K562 (cell line): ENCODE measurements around the gene LRRC8E. TPM values are rescaled to one million over a fixed set of nuclear protein-coding genes. Genes with fewer than 3 reads are reported as not detected.
A peak's percentile ranks its signal among the peaks of the same experiment; 100 is the strongest.

Experiments used
- ASH1L ChIP-seq: fragments of 450-650 bp; IDR thresholded peaks from 2 replicates; pipeline ENCODE4 v1.6.1; 2018; ENCODE audit warnings: borderline replicate concordance, mild to moderate bottlenecking, low read depth; ENCODE audit not compliant: partially characterized antibody
- ATF7 ChIP-seq: fragments of 450-650 bp; IDR thresholded peaks from 2 replicates; pipeline ENCODE4 v1.7.1; 2014; ENCODE audit warnings: mild to moderate bottlenecking, moderate library complexity
- CTCFL ChIP-seq: IDR thresholded peaks from 2 replicates; pipeline ENCODE4 v1.6.1; 2011; ENCODE audit warnings: borderline replicate concordance, low read depth, mild to moderate bottlenecking, moderate library complexity, low read length; ENCODE audit not compliant: insufficient read depth, poor library complexity, severe bottlenecking
- ETV5 ChIP-seq: sonication (generic); formaldehyde crosslinking; IDR thresholded peaks from 2 replicates; pipeline ENCODE4 v1.4.0; 2020; ENCODE audit warnings: low read depth, mild to moderate bottlenecking, missing genetic modification reagents
- POLR2AphosphoS5 ChIP-seq: IDR thresholded peaks from 2 replicates; pipeline ENCODE4 v1.6.1; 2011; ENCODE audit warnings: mild to moderate bottlenecking, low read depth, low read length, moderate library complexity; ENCODE audit not compliant: control insufficient read depth, insufficient read depth
- SMARCA4 ChIP-seq: fragments of 450-650 bp; IDR thresholded peaks from 2 replicates; pipeline ENCODE4 v1.6.1; 2016
- SRSF3 ChIP-seq: fragments of 200-400 bp; formaldehyde crosslinking; IDR thresholded peaks from 2 replicates; pipeline ENCODE4 v1.6.1; 2016; ENCODE audit warnings: mild to moderate bottlenecking, low read length, moderate library complexity; ENCODE audit not compliant: insufficient read depth
- THAP12 ChIP-seq: fragments of 250-450 bp; sonication (Bioruptor Pico); IDR thresholded peaks from 2 replicates; pipeline ENCODE4 v1.9.0; 2021; ENCODE audit warnings: mild to moderate bottlenecking, inconsistent platforms
- TRIM28 ChIP-seq: fragments of 450-650 bp; IDR thresholded peaks from 2 replicates; pipeline ENCODE4 v1.6.1; 2017
- ZBTB40 ChIP-seq, 2 experiments: fragments of 450-650 bp in 1 of 2; sonication (generic) in 1 of 2; formaldehyde crosslinking in 1 of 2; IDR thresholded peaks; 2 replicates each; pipeline versions ENCODE4 v1.7.1 to v1.9.0; 2016 to 2022; ENCODE audit warnings: inconsistent platforms in 1 of 2, mild to moderate bottlenecking in 1 of 2, missing genetic modification reagents in 1 of 2
- ZKSCAN8 ChIP-seq: fragments of 200-800 bp; sonication (Bioruptor generic); IDR thresholded peaks from 2 replicates; pipeline ENCODE4 v1.6.1; 2016; ENCODE audit warnings: missing genetic modification characterization, missing compliant biosample characterization
- ZSCAN29 ChIP-seq: fragments of 450-650 bp; IDR thresholded peaks from 2 replicates; pipeline ENCODE4 v1.6.1; 2017
- polyA plus RNA-seq, 8 experiments: library from polyadenylated mRNA; depleted of rRNA in 4 of 8; stranded (reverse) in 5 of 8; unstranded in 3 of 8; fragments of >200 nt; fragmentation: Nextera tagmentation in 2 of 8; fragmentation: Illumina TruSeq in 1 of 8; extraction: Ambion mirVana in 2 of 8; extraction: Trizol in 1 of 8; gene quantifications; 2 replicates each; pipeline versions ENCODE4 v1.2.1 to v1.2.3, GENCODE V29; 2011 to 2014; ENCODE audit warnings: inconsistent platforms in 1 of 8, missing spikeins in 1 of 8
- total RNA-seq, 7 experiments: library from RNA; depleted of rRNA in 6 of 7; stranded (reverse); fragments of >200 nt in 6 of 7; fragmentation: Illumina TruSeq in 2 of 7; extraction: Trizol in 2 of 7; gene quantifications; 2 replicates each; pipeline versions ENCODE4 v1.2.1 to v1.2.3, GENCODE V29; 2011 to 2021; ENCODE audit warnings: low replicate concordance in 1 of 7

Gene LRRC8E
- total and polyA plus RNA-seq, 9 of the 15 experiments (the other 6 are each of a cell fraction or from before 2014, with no cell fraction given), result 0.08 to 5.7 (median 3.5) TPM; not detected in 1

- TF ChIP-seq CTCFL (no peak), ZSCAN29 (no peak), ASH1L (no peak), ETV5 (CRISPR knock-in tag) (no peak), ZKSCAN8 (CRISPR knock-in tag) (no peak), SRSF3 (0 out of 2 replicates have a peak, but pooled peaks have one; percentile 41), ATF7 (no peak), ZBTB40 (IDR thresholded peaks at IDR 0.05) (no peak), ZBTB40 (CRISPR knock-in tag; IDR thresholded peaks at IDR 0.05) (no peak), TRIM28 (no peak), SMARCA4 (no peak), POLR2AphosphoS5 (no peak), THAP12 (CRISPR knock-in tag) (no peak)
Observed at GRCh38 chr19:7904074-7905020, 16.0 kb downstream of the LRRC8E start (continued).
